Gastrocnemius medialis (tissue), 4 donors: ENCODE data around the gene UBE2E1.

Source experiments
- POLR2A ChIP-seq, 2 donors: fragments of 450-650 bp; IDR thresholded peaks; one replicate each; pipeline ENCODE4 v1.6.1; 2017; ENCODE audit warnings: antibody characterized with exemption in 2 of 2, mild to moderate bottlenecking in 2 of 2, moderate library complexity in 2 of 2
- TF ChIP-seq, protein P1 (sequence below), 5 experiments: fragments of 450-650 bp in 3 of 5; fragments of 200-600 bp in 2 of 5; sonication (generic) in 2 of 5; IDR thresholded peaks in 4 of 5; conservative IDR thresholded peaks in 1 of 5; 1 replicate in 4 of 5; 2 replicates in 1 of 5; pipeline ENCODE4 v1.5.1; 2016 to 2019; ENCODE audit warnings: antibody characterized with exemption in 5 of 5, mild to moderate bottlenecking in 3 of 5, moderate library complexity in 3 of 5

DNA sequence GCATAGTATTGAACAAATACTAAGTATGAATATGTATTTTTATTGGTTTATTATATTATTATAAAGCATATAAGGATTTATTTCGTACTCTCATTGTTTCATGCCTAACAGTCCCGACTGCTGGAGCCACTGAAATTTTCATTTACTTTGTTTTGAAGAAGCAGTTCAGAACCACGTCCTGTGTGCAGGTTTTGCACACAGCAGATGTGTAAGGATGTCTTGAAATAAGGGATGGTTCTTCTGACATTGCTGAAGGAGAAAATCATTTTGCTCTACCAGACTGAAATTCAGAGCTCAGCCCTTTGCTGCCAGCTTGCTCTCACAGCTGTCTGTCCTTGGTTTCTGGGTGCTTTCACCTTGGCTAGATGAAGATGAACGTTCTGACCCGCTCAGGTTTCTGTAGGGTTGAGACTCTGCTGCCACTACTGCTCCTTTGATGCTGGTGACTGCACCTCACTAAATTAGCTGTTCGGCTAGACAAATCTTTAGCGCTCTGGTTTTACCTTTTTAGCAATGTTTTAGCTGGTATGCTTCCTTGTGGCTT, 54.2 kb downstream of the UBE2E1 start:
- no peak for TF ChIP-seq POLR2A (IDR thresholded peaks at IDR 0.05)
- TF ChIP-seq, protein P1, sequence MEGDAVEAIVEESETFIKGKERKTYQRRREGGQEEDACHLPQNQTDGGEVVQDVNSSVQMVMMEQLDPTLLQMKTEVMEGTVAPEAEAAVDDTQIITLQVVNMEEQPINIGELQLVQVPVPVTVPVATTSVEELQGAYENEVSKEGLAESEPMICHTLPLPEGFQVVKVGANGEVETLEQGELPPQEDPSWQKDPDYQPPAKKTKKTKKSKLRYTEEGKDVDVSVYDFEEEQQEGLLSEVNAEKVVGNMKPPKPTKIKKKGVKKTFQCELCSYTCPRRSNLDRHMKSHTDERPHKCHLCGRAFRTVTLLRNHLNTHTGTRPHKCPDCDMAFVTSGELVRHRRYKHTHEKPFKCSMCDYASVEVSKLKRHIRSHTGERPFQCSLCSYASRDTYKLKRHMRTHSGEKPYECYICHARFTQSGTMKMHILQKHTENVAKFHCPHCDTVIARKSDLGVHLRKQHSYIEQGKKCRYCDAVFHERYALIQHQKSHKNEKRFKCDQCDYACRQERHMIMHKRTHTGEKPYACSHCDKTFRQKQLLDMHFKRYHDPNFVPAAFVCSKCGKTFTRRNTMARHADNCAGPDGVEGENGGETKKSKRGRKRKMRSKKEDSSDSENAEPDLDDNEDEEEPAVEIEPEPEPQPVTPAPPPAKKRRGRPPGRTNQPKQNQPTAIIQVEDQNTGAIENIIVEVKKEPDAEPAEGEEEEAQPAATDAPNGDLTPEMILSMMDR (IDR thresholded peaks at IDR 0.05 in 4 of 5, conservative IDR thresholded peaks at IDR 0.05 in 1 of 5): no peak
